GOT3 (cell line): ENCODE results near the gene GJD3.

Source experiments
- DNase-seq: peaks from one replicate; lab custom pipeline; 2025; ENCODE audit warnings: mixed read lengths; lab: John Stamatoyannopoulos, UW

The GJD3 gene

DNA sequence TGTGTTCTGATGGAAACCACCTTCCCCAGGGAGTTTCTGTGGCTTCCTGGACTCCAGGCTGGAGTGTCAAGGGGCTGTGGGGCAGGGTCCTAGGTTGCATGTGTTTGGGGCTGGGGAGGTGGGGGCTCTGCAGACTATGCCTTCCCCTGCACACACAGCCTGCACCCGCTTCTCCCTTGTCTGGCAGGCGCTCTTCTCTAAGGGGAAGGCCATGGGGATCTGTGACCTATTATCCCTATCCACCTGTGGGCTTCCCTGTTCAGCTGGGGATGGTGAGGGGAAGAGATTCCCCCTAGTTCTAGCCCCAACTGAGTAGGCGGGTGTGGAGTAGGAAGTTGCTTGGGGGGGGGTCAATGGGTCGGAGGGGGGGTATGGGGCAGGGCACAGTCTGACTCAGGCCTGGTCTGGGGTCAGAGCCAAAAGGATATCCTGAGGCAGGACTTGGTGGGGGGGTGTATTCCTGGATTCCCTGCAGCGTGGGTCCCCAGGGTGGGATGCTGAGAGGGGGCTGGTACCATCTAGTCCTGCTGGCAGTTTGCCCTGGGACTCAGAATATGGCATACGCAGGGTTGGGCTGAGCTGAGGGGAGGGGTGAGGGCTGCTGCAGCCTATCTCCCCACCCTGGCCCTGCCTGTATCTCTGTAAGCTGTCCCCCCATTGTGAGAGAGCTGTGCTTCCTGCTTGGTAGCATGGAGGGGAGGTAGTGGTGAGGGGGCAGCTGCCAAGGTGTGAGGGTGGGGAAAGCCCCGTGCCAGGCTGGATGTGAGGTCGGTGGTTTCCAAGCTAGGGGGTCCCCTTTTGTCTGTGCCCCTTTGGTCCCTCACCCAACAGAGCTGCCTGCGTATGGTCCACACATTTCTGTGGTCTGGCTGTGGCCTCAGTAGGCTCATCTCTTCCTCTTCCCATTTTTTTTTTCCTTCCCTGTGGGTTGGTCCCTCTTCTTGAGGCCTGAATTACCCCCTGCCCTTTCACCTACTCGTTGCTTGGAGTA, 40.9 kb downstream of the GJD3 start:
- no peak for DNase-seq

DNA sequence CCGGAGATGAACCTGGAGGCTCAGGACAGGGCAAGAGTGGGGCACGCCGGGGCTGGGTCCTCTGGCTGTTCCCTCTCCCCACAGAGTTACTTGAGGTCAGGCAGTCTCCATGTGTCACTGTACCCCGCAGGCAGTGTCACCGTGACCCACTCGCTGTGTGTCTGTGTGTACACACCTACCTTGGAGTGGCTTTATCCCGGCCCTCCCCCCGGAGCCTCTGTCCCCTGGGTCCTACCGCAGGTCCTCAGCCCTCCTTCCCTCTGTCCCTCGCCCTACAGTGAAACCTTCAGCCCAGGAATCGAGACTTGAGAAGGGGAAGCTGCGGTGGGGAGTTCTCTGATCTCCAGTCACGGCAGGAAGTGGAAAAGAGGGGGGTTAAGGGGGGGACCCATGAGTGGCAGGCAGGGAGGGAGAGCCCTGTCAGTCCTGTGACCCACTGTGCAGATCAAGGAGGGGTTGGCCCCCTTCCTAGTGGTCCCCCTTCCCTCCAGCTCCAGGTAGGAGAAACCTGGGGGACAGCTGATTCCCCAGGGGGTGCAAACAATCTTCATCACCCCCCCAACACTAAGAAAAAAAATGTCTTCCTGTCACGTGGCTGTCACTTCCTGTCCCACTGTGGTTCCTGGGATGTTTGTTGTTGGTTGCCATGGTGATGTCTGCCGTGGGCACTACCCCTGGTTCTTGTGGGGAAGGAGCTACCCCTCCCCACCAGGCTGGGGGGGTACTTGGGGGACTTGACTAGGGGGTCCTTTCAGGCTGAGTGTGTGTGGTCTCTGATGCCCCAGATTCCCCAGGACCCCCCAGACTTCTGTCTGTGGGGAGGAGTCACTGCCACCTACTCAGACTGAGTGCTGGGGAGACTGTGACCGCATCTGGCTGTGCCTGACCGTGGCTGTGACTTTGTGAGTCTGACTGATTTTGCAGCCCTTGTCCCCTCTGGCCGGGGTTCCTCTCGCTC, 41.9 kb downstream of the GJD3 start:
- DNase-seq = peak; percentile 62

DNA sequence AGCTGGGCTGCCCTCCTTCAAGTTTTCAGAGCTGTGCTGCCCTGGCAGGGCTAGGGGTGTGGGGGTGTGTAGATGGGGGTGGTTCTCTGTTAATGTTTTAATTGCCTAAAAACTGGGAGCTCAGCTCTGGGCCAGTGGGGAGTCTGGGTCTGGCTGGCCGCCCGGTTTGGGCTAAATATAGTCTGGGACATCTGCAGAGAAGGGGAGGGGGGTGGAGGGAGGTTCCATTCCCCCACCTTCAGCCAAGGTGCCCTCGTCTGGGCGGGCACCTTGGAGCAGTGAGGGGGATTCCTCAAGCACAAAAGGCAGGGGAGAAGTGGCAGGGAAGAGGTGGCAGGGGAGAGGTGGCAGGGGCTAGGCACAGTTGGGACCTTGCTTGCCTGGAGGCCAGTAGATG, 42.6 kb downstream of the GJD3 start:
- DNase-seq = no peak

- no peak for DNase-seq
These were observed 43.0 kb downstream of the GJD3 start for GRCh38 chr17:40321524-40321929.

DNA sequence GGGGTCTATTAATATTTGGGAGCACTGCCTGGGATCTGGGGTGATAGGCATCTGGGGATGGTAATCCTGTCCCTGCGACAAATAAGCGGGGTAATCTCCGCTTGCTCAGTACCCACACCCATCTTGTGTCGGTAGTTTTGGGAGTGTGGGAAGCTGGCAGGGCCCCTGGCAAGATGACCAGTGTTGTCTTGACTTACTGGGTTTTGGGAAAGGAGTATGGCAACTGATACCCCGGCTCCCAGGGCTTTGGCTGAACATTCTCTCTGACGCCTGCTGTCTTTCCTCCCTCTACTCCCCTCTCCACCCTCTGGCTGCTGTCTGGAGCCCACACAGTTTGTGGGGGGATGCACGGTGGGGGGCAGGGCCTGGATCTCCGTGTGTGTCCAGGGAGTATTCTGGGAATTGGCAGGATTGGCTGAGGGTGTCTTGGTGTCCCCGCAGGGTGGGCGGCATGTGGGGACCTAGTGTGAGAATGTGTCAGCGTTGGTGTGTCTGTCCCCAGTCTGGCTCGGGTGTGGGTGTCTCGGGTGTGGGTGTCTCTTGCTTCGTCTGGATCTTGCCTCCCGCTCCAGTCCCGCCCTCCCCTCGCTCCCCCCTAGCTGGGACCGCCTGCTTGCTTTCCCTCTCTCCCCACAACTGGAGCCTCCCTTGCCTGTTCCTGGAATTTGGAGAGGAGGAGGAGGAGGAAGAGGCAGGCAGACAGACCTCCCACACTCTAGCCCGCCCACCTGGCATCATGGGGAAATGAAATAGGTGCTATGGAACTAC, 43.6 kb downstream of the GJD3 start:
- no peak for DNase-seq

- no peak for DNase-seq
These were observed 44.6 kb downstream of the GJD3 start for GRCh38 chr17:40319651-40320540.

- DNase-seq = no peak
These were observed 45.6 kb downstream of the GJD3 start for GRCh38 chr17:40318830-40319391.

DNA sequence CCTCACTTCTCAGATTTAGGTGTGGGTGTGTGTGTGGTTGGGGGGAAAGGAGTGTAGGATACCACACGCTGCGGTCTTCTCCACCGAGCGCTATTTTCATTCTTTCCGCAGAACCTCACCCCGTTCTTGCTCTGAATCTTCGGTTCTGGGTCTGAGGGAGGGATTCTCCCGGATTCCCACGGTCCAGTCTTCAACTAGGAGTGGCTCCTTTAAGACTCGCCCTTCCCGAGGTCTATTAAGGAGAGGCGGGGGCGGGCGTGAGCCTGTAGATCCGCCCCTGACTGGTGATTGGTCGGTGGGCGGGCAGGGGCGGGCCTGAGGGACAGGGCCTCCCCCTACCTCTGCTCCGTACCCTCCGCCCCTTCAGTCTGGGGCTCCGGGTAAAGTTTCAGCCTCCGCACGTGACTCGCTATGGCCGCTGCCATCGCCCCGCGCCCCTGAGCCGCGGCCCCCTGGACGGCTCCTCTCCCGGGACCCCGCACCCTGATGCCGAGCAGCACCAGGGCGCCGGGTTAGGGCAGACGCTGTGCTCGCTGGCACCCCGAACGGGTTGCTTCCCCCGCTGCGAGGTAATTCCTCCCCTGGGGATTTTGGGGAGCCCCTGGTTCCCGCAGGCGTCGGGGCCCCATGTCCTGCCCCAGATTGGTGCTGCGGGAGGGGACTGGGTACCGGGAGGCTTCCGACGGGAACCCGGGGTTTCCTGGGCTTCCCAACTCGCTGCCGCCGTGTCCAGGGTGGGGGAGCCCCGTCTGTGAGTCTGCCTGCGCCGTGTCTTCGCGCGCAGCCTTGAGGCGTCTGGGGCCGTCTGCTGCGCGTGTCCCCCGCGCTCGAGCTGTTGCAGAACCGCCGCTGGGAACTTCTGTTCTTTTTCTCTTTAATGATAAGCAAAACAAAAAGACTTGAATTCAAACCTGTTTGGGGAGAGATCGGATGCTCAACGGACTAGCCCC, 46.4 kb downstream of the GJD3 start:
- peak; percentile 83 for DNase-seq

DNA sequence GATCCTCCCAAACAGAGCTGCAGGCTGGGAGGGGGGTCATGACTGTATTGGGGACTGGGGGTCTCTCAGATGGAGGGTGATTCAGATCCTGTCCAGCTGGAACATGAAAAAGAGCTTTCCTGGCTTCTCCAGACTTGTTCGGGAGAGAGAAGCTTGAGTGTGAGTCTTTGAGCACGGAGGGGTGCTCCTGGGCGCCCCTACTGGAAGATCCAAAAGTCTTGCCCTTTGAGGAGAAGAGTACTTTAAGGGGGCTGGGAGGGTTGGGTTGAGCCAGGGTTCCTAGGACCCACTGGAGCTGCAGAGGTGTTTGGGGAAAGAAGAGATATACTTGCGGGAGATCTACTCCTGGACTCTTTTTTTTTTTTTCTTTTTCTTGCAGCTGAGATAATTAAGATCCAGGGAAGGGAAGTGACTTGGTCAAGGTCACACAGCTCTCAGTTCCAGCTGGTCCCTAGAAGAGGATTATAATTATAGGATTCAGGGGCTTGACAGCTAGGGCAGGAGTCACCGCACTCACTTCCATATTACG, 47.1 kb downstream of the GJD3 start:
- DNase-seq = no peak

DNA sequence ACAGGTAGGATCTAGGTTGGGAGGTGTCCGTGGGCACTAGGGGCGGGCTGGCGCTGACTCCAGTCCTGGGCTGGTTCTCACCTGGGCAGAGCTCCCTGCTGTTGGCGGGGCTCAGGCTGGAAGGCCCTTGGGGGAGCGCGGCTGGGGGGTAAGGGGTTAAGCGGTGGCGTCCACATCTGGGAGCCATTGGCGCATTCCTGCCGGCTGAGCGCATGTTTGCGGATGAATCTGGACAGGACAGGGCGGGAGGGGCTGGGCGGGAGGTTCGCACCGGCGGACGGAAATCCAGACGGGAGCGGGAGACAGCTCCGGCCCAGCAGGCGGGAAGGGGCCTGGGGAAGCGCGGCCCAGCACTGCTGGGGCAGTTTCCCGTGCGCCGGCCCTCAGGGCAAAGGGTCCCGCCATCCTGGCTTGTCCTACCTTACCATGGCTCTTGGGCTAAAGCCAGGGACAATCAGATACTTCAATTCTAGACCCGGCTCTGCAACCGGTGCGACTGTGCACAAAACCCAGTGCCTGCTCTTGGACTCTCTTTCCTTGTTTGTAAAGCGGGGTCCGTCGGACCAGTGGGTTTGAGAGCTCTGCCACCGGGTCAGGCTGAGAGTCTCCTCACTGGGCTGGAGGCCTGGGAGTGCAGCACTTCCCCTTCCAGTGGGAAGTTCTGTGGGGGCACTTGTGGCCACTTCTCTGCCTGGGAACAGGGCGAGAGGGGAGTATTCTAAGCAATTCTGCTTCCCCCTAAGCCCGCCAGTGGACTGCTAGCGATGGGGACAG, 47.8 kb downstream of the GJD3 start:
- no peak for DNase-seq

- no peak for DNase-seq
These were observed 48.6 kb downstream of the GJD3 start for GRCh38 chr17:40315678-40316570.

DNA sequence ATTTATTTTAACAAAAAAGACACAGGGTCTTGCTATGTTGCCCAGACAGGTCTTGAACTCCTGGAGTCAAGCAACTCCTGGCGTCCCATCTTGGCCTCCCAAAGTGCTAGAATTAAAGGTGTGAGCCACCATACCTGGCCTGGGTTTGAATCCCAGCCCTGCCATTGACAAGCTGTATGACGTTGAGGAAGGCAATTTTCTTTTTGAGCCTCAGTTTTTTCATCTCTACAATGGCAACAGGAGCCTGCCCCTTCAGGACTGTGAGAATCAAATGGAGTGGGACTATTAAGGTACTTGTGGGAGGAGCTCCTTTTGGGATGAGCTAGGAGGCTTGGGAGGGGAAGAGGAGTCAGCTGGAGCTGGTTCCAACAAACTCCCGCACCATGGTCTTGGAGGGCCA, 49.3 kb downstream of the GJD3 start:
- no peak for DNase-seq

DNA sequence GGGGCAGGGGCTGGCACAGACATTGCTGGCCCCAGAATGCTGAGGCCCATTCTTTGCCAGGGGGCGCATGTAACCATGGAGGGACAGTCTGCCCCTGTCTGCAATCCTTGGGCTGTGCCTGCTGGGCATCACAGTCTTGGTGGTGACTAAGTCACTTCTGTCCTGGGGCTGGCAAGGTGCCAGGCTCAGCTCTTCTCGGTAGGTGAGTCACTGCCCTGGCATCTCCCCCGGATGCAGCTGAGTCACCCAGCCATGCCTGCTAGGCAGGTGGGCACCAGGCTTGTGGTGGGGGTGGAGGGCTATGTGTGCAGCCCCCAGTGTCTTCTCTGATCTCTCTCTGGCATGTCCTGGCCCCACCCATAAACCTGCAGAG, 50.0 kb downstream of the GJD3 start:
- peak; percentile 48 for DNase-seq

- no peak for DNase-seq
These were observed 50.6 kb downstream of the GJD3 start for GRCh38 chr17:40313668-40314583.
